ENCODE data around the gene IL1RL2. TPM values are rescaled to one million over a fixed set of nuclear protein-coding genes. Genes with fewer than 3 reads are reported as not detected.

The IL1RL2 gene
- total and polyA plus RNA-seq, 4 donors = 0.35 to 1.3 (median 0.82) TPM

- DNase-seq = no peak
- Histone ChIP-seq H3K27ac (ENCODE audit: low read depth in 1 of 2, low read length in 1 of 2) (no peak overlapping the region), H3K27me3 (ENCODE audit: control insufficient read depth in 3 of 3, insufficient read depth in 3 of 3, low read length in 2 of 3) (no peaks in the 10 kb centered on the region), H3K36me3 (ENCODE audit: control insufficient read depth in 4 of 4, insufficient read depth in 4 of 4, low read length in 4 of 4) (no peaks in the 10 kb centered on the region), H3K9me3 (ENCODE audit: control insufficient read depth in 4 of 4, insufficient read depth in 3 of 4, low read length in 3 of 4) (no peaks in the 10 kb centered on the region), H3K4me1 (ENCODE audit: control insufficient read depth in 5 of 5, insufficient read depth in 5 of 5, low read length in 5 of 5) (no peaks in the 10 kb centered on the region), H3K9ac (ENCODE audit: insufficient read depth in 1 of 2, low read length in 2 of 2) (no peak overlapping the region), H3K4me3 (no peak overlapping the region)
- ATAC-seq (ENCODE audit: insufficient read depth, low FRiP score) = no peak
- 74 to 88% methylated on average over 5 of the region's 5 CpGs for WGBS, 2 donors
- no peak for TF ChIP-seq CTCF (IDR thresholded peaks at IDR 0.05; ENCODE audit: control extremely low read depth, extremely low read depth)
Measured at GRCh38 chr2:102261467-102262135, 74.8 kb downstream of the IL1RL2 start.

GRCh38 chr2:102262216-102263129 is 75.7 kb downstream of the IL1RL2 start:
- Histone ChIP-seq H3K4me1 (ENCODE audit: control insufficient read depth in 5 of 5, insufficient read depth in 5 of 5, low read length in 5 of 5) (no peaks in the 10 kb centered on the region), H3K9me3 (ENCODE audit: control insufficient read depth in 4 of 4, insufficient read depth in 3 of 4, low read length in 3 of 4) (no peaks in the 10 kb centered on the region), H3K4me3 (no peak overlapping the region), H3K27me3 (ENCODE audit: control insufficient read depth in 3 of 3, insufficient read depth in 3 of 3, low read length in 2 of 3) (no peaks in the 10 kb centered on the region), H3K9ac (ENCODE audit: insufficient read depth in 1 of 2, low read length in 2 of 2) (no peak overlapping the region), H3K27ac (ENCODE audit: low read depth in 1 of 2, low read length in 1 of 2) (no peak overlapping the region), H3K36me3 (ENCODE audit: control insufficient read depth in 4 of 4, insufficient read depth in 4 of 4, low read length in 4 of 4) (no peaks in the 10 kb centered on the region)
- ATAC-seq (ENCODE audit: insufficient read depth, low FRiP score) = no peak
- no peak for TF ChIP-seq CTCF (IDR thresholded peaks at IDR 0.05; ENCODE audit: control extremely low read depth, extremely low read depth)
- no peak for DNase-seq
- WGBS, 2 donors = 70 to 75% methylated on average over 6 of the region's 6 CpGs

GRCh38 chr2:102264952-102265351 is 78.1 kb downstream of the IL1RL2 start:
- Histone ChIP-seq H3K4me3 (no peak overlapping the region), H3K9ac (ENCODE audit: insufficient read depth in 1 of 2, low read length in 2 of 2) (no peak overlapping the region), H3K27me3 (ENCODE audit: control insufficient read depth in 3 of 3, insufficient read depth in 3 of 3, low read length in 2 of 3) (no peaks in the 10 kb centered on the region), H3K36me3 (ENCODE audit: control insufficient read depth in 4 of 4, insufficient read depth in 4 of 4, low read length in 4 of 4) (no peaks in the 10 kb centered on the region), H3K9me3 (ENCODE audit: control insufficient read depth in 4 of 4, insufficient read depth in 3 of 4, low read length in 3 of 4) (no peaks in the 10 kb centered on the region), H3K4me1 (ENCODE audit: control insufficient read depth in 5 of 5, insufficient read depth in 5 of 5, low read length in 5 of 5) (peaks cover 0 to 7% (median 0%) of the 10 kb centered on the region in 5 donors), H3K27ac (ENCODE audit: low read depth in 1 of 2, low read length in 1 of 2) (no peak overlapping the region)
- no peak for DNase-seq
- no peak for TF ChIP-seq CTCF (IDR thresholded peaks at IDR 0.05; ENCODE audit: control extremely low read depth, extremely low read depth)
- 86% methylated on average over 2 of the region's 2 CpGs for WGBS, 2 donors
- ATAC-seq (ENCODE audit: insufficient read depth, low FRiP score) = no peak
